Upper lobe of left lung (tissue), 6 donors: ENCODE measurements around the gene L3MBTL2. TPM values are rescaled to one million over a fixed set of nuclear protein-coding genes. Genes with fewer than 3 reads are reported as not detected.

Experiments used
- ATAC-seq, 2 donors: fragments of 200-7000 bp; cut with Tn5 transposase; one replicate each; pipeline ENCODE4 v1.9.1; 2022; ENCODE audit warnings: mild to moderate bottlenecking in 2 of 2, moderate library complexity in 2 of 2; ENCODE audit not compliant: low FRiP score in 2 of 2
- DNase-seq, 2 donors: peaks; one replicate each; pipeline ENCODE4 v3.0.0-alpha.2; 2019 to 2020
- H3K27ac ChIP-seq, 4 donors: fragments of 200-600 bp; sonication (generic); one replicate each; pipeline ENCODE4 v1.5.1; 2016 to 2019
- H3K27me3 ChIP-seq, 4 donors: fragments of 200-600 bp; sonication (generic); one replicate each; pipeline ENCODE4 v1.5.1; 2017 to 2019
- H3K36me3 ChIP-seq, 4 donors: fragments of 200-600 bp; sonication (generic); one replicate each; pipeline ENCODE4 v1.5.1; 2016 to 2019
- H3K4me1 ChIP-seq, 4 donors: fragments of 200-600 bp; sonication (generic); one replicate each; pipeline ENCODE4 v1.5.1; 2018 to 2019
- H3K4me3 ChIP-seq, 4 donors: fragments of 200-600 bp; sonication (generic); one replicate each; pipeline ENCODE4 v1.5.1; 2017 to 2019; ENCODE audit warnings: mild to moderate bottlenecking in 2 of 4, moderate library complexity in 1 of 4
- H3K9me3 ChIP-seq, 4 donors: fragments of 200-600 bp; sonication (generic); one replicate each; pipeline ENCODE4 v1.5.1; 2018 to 2019
- EP300 ChIP-seq, 4 donors: sonication (generic); formaldehyde crosslinking; IDR thresholded peaks; one replicate each; pipeline ENCODE4 v1.5.1; 2017; ENCODE audit warnings: antibody characterized with exemption in 4 of 4, control low read depth in 2 of 4
- POLR2A ChIP-seq, 4 donors: fragments of 450-650 bp; IDR thresholded peaks; one replicate each; pipeline ENCODE4 v1.5.1; 2016 to 2017; ENCODE audit warnings: antibody characterized with exemption in 4 of 4, mild to moderate bottlenecking in 2 of 4
- POLR2AphosphoS5 ChIP-seq, 2 donors: sonication (generic); formaldehyde crosslinking; IDR thresholded peaks; one replicate each; pipeline ENCODE4 v1.5.1; 2017; ENCODE audit warnings: antibody characterized with exemption in 2 of 2
- WGBS, 2 donors: methylation state at CpG; one replicate each; pipeline ENCODE4 v1.1.5; 2017 to 2018; 5-methylcytosine and 5-hydroxymethylcytosine counted together
- total RNA-seq, 6 donors: library from RNA; depleted of rRNA in 4 of 6; stranded (reverse); fragments of >200 nt in 4 of 6; gene quantifications; one replicate each; pipeline versions ENCODE4 v1.1.0 to v1.2.1, GENCODE V29; 2016 to 2021
- TF ChIP-seq, protein P1 (sequence below), 6 experiments: fragments of 450-650 bp in 4 of 6; fragments of 200-600 bp in 2 of 6; sonication (generic) in 2 of 6; IDR thresholded peaks; one replicate each; pipeline ENCODE4 v1.5.1; 2016 to 2019; ENCODE audit warnings: antibody characterized with exemption in 6 of 6
- donor health status: DM: no; HTN: no; CAD: no; lungs with moderate emphysema.
- donor health status: DM: no; HTN: yes; CAD: no; lungs with severe emphysema.

The L3MBTL2 gene
- total RNA-seq, 6 donors from 2014 or later = 15.4 to 38.8 (median 24.7) TPM

DNA sequence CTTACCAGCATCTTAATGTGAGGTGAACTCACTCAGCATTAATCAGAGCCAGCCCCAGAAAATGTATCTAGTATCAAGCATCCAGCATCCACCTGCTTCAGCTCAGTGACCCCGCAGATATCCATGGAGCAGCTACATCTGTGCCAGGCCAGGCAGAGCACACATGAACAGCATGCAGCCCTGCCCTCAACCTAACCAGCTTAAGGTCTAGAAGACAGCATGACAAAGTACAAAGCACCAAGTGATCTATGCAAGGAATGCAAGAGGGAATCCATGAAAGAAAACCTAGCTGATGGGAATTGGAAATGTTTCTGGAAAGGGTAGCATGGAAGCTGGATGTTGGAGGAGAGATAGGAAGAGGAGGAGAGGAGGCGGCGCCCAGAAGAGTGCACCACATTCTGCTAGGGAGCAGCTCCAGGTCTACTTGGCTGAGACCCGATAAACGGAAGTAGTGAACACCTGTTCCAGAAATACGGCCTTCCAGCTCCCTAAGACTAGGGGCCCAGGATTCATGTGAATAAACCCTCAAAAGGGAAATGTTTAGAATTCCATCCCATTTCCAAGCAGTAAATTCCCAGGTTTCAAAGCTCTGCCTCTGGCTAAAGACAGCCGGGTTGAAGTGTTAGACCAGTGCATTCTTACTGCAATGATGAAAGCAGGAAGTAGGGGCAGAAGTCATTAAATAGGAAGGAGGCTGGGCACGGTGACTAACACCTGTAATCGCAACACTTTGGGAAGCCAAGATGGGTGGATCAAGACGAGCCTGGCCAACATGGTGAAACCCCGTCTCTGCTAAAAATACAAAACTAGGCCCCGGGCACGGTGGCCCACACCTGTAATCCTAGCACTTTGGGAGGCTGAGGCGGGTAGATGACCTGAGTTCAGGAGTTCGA, 23.5 kb upstream of the L3MBTL2 start:
- H3K27ac ChIP-seq = peak overlapping the region in 3 of 4 donors; percentile 0 to 57 (median 26)
- ATAC-seq = peak; percentile 54 to 64

DNA sequence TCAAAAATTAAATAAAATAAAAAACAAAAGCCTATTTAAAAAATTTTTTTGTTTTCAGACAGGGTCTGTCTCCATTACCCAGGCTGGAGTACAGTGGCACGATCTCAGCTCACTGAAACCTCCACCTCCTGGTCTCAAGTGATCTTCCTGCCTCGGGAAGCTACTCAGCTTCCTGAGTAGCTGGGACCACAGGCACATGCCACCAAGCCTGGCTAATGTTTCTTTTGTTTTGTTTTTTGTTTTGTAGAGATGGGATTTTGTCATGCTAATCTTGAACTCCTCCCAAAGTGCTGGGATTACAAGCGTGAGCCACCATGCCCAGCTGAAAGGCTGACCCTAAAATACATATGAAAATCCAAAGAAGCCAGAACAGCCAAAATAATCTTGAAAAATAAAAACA, 20.4 kb upstream of the L3MBTL2 start:
- WGBS, 2 donors = 43 to 61% methylated on average over 3 of the region's 3 CpGs
- Histone ChIP-seq H3K36me3 (peaks cover 0 to 10% (median 6%) of the 10 kb centered on the region in 4 donors), H3K9me3 (no peaks in the 10 kb centered on the region), H3K27me3 (no peaks in the 10 kb centered on the region), H3K4me3 (no peak overlapping the region), H3K27ac (no peak overlapping the region), H3K4me1 (peaks cover 0 to 8% (median 6%) of the 10 kb centered on the region in 4 donors)
- TF ChIP-seq POLR2A (IDR thresholded peaks at IDR 0.05) = no peak
- no peak for DNase-seq
- no peak for ATAC-seq

More for the DNA sequence above, 23.5 kb upstream of the L3MBTL2 start:
- Histone ChIP-seq H3K36me3 (peaks cover 25 to 41% (median 32%) of the 10 kb centered on the region in 4 donors), H3K4me1 (peaks cover 0 to 8% (median 6%) of the 10 kb centered on the region in 4 donors), H3K27me3 (no peaks in the 10 kb centered on the region), H3K9me3 (no peaks in the 10 kb centered on the region), H3K4me3 (no peak overlapping the region)
- WGBS, 2 donors = 62 to 65% methylated on average over 15 of the region's 15 CpGs
- TF ChIP-seq, protein P1, sequence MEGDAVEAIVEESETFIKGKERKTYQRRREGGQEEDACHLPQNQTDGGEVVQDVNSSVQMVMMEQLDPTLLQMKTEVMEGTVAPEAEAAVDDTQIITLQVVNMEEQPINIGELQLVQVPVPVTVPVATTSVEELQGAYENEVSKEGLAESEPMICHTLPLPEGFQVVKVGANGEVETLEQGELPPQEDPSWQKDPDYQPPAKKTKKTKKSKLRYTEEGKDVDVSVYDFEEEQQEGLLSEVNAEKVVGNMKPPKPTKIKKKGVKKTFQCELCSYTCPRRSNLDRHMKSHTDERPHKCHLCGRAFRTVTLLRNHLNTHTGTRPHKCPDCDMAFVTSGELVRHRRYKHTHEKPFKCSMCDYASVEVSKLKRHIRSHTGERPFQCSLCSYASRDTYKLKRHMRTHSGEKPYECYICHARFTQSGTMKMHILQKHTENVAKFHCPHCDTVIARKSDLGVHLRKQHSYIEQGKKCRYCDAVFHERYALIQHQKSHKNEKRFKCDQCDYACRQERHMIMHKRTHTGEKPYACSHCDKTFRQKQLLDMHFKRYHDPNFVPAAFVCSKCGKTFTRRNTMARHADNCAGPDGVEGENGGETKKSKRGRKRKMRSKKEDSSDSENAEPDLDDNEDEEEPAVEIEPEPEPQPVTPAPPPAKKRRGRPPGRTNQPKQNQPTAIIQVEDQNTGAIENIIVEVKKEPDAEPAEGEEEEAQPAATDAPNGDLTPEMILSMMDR (IDR thresholded peaks at IDR 0.05) = no peak
- no peak for TF ChIP-seq EP300 (IDR thresholded peaks at IDR 0.05)
- TF ChIP-seq POLR2AphosphoS5 (IDR thresholded peaks at IDR 0.05) = peak in 1 of 2 donors; percentile 13
- peak in 1 of 2 donors; percentile 57 for DNase-seq

DNA sequence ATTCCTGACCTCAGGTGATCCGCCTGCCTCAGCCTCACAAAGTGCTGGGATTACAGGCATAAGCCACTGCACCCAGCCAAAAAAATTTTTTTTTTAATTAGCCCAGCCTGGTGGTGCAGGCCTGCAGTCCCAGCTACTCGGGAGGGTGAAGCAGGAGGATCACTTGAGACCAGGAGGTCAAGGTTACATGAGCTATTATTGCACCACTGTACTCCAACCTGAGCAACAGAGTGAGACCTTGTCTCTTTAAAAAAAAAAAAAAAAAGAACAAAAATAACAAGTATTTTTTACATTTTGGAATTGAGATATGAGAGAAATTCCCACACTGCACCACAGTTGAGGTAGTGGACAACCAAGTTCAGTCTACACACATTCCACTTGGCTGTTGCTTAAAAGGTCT, 13.6 kb upstream of the L3MBTL2 start:
- Histone ChIP-seq H3K27ac (no peak overlapping the region), H3K27me3 (no peaks in the 10 kb centered on the region), H3K36me3 (no peaks in the 10 kb centered on the region), H3K4me3 (no peak overlapping the region), H3K9me3 (no peaks in the 10 kb centered on the region), H3K4me1 (peaks cover 0 to under 1% (median 0%) of the 10 kb centered on the region in 4 donors)
- 70 to 76% methylated on average over 2 of the region's 2 CpGs for WGBS, 2 donors
- ATAC-seq (no peak), DNase-seq (no peak)
- TF ChIP-seq EP300 (IDR thresholded peaks at IDR 0.05) (no peak), POLR2AphosphoS5 (IDR thresholded peaks at IDR 0.05) (no peak), POLR2A (IDR thresholded peaks at IDR 0.05) (no peak)
- TF ChIP-seq, protein P1 (IDR thresholded peaks at IDR 0.05) = no peak

DNA sequence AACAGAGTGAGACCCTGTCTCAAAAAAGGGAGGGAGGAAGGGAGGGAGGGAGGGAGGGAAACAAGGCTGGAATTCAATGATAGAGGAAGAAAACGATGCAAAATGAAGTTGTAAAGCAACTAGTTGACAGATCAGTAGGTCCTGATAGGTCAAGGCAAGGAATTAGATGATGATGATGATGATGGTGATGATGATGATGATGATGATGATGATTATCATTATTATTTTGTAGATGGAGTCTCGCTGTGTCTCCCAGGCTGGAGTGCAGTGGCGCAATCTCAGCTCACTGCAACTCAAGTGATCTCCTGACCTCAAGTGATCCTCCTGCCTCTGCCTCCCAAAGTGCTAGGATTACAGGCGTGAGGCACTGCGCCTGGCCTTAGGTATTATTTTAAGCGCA, 11.3 kb upstream of the L3MBTL2 start:
- Histone ChIP-seq H3K27ac (no peak overlapping the region), H3K27me3 (no peaks in the 10 kb centered on the region), H3K4me1 (peaks cover 7 to 20% (median 15%) of the 10 kb centered on the region in 4 donors), H3K4me3 (no peak overlapping the region), H3K9me3 (no peaks in the 10 kb centered on the region), H3K36me3 (no peaks in the 10 kb centered on the region)
- ATAC-seq (no peak), DNase-seq (no peak)
- TF ChIP-seq POLR2A (IDR thresholded peaks at IDR 0.05) = no peak
- no peak for TF ChIP-seq EP300 (IDR thresholded peaks at IDR 0.05)
- TF ChIP-seq, protein P1 (IDR thresholded peaks at IDR 0.05) = no peak
- no peak for TF ChIP-seq POLR2AphosphoS5 (IDR thresholded peaks at IDR 0.05)
- 70 to 86% methylated on average over 6 of the region's 6 CpGs for WGBS, 2 donors

DNA sequence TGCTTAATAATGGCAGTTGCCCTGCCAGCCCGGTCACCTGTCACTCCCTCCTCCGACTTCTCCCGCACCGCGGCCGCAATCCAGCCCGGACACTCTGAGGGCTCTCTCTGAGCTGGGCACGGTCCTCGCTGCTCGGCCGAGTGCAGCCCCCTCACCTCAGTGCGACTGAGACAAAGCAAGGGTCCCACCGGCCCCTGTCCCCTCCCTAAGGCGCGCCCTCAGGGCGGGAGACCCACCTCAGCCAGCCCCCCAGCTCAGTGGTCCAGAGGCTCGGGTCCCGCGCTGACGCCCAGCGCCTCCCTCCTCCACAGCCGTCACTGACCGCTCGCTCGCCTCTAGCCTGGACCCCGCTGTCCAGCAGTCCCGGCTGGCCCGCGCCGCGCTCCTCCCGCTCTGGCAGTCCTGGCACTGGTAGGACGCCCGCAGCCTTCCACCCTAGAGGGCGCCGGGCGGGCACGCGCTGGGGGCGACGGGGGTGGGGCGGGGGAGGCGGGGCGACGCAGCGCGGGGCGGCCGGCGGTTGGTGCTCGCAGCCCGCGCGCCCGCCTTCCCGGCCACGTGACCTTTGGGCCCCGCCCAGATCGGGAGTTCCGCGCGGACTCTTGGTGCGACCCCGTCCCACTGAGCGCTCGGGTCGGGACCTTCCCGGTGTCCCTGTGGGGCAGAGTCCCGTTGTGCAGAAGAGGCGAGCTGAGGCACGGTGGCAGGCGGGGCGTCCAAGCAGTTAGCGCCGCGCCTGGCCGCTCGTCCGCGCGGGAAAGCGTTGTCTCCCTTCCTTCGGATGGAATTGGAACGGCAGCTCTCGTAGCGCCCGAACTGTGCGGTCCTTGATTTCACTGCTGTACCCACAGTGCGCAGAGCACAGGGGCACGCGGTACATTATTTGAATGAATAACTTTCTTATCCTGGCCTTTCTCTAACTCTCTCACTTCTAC, 7.8 kb upstream of the L3MBTL2 start:
- H3K9me3 ChIP-seq = no peaks in the 10 kb centered on the region
- peaks cover 7 to 21% (median 15%) of the 10 kb centered on the region in 4 donors for H3K4me1 ChIP-seq
- peak overlapping the region; percentile 85 to 91 (median 89) for H3K4me3 ChIP-seq
- peak in 1 of 2 donors; percentile 66 for TF ChIP-seq POLR2AphosphoS5 (IDR thresholded peaks at IDR 0.05)
- TF ChIP-seq EP300 (IDR thresholded peaks at IDR 0.05) = no peak
- TF ChIP-seq, protein P1 (IDR thresholded peaks at IDR 0.05) = peak in 3 of 6 experiments; percentile 14 to 34 (median 17)
- TF ChIP-seq POLR2A (IDR thresholded peaks at IDR 0.05) = peak in 3 of 4 donors; percentile 6 to 62 (median 47)
- H3K36me3 ChIP-seq = no peaks in the 10 kb centered on the region
- peak overlapping the region; percentile 65 to 80 (median 76) for H3K27ac ChIP-seq
- DNase-seq (peak; percentile 88 to 97), ATAC-seq (peak; percentile 90 to 97)
- no peaks in the 10 kb centered on the region for H3K27me3 ChIP-seq
- WGBS, 2 donors = 1 to 3% methylated on average over 19 to 38 of the region's 91 CpGs
